T-helper 2 cell treated with Interferon-gamma antibody and Interleukin-4, amounts not matched to agents 5 μg/mL and 100 μg/mL, for 36 hours (primary cell): Measurements from ENCODE around the gene OR4D1.
A peak's percentile ranks its signal among the peaks of the same experiment; 100 is the strongest.

Experiments used
- DNase-seq: peaks from one replicate; pipeline ENCODE4 v3.0.0; 2021; ENCODE audit warnings: low spot score
- H3K27ac Mint-ChIP-seq: one replicate; pipeline ENCODE4 v1.8.0; 2021; ENCODE audit warnings: mild to moderate bottlenecking, mixed read lengths
- H3K27me3 Mint-ChIP-seq: one replicate; pipeline ENCODE4 v1.8.0; 2021; ENCODE audit warnings: low read depth, mixed read lengths
- H3K36me3 Mint-ChIP-seq: one replicate; pipeline ENCODE4 v1.8.0; 2021; ENCODE audit warnings: low read depth, mixed read lengths
- H3K4me1 Mint-ChIP-seq: one replicate; pipeline ENCODE4 v1.8.0; 2021; ENCODE audit warnings: low read depth, mixed read lengths
- H3K4me3 Mint-ChIP-seq: one replicate; pipeline ENCODE4 v1.8.0; 2022; ENCODE audit warnings: mild to moderate bottlenecking, moderate library complexity, mixed read lengths
- H3K9me3 Mint-ChIP-seq: one replicate; pipeline ENCODE4 v1.8.0; 2021; ENCODE audit warnings: mixed read lengths

The OR4D1 gene

GRCh38 chr17:58192612-58193011, 44.4 kb downstream of the OR4D1 start, which contains the start of gene EPX:
EPX (plus strand) TSS chr17:58192726; CDS start chr17:58192847, 121 bp downstream.
- DNase-seq = no peak
- H3K27me3 Mint-ChIP-seq = peaks cover 4% of the 10 kb centered on the region
- H3K4me3 Mint-ChIP-seq = no peak within 1 kb of the TSS
- H3K4me1 Mint-ChIP-seq = no peaks in the 10 kb centered on the region
- no peaks in the 10 kb centered on the region for H3K9me3 Mint-ChIP-seq
- no peak within 1 kb of the TSS for H3K27ac Mint-ChIP-seq
- no peaks in the 10 kb centered on the region for H3K36me3 Mint-ChIP-seq

- no peak for DNase-seq
- H3K27me3 Mint-ChIP-seq = peaks cover 2% of the 10 kb centered on the region
- H3K4me3 Mint-ChIP-seq = no peak overlapping the region
- H3K9me3 Mint-ChIP-seq = no peaks in the 10 kb centered on the region
- H3K27ac Mint-ChIP-seq = no peak overlapping the region
- no peaks in the 10 kb centered on the region for H3K4me1 Mint-ChIP-seq
- no peaks in the 10 kb centered on the region for H3K36me3 Mint-ChIP-seq
Measured at GRCh38 chr17:58193641-58194255, 45.6 kb downstream of the OR4D1 start.

- Mint-ChIP-seq H3K4me1 (no peaks in the 10 kb centered on the region), H3K27ac (no peak overlapping the region), H3K9me3 (no peaks in the 10 kb centered on the region), H3K4me3 (no peak overlapping the region), H3K27me3 (peaks cover 2% of the 10 kb centered on the region), H3K36me3 (no peaks in the 10 kb centered on the region)
- no peak for DNase-seq
Measured at GRCh38 chr17:58195518-58196123, 47.4 kb downstream of the OR4D1 start.

- Mint-ChIP-seq H3K27ac (no peak overlapping the region), H3K4me1 (no peaks in the 10 kb centered on the region), H3K36me3 (no peaks in the 10 kb centered on the region), H3K4me3 (no peak overlapping the region), H3K9me3 (no peaks in the 10 kb centered on the region), H3K27me3 (no peaks in the 10 kb centered on the region)
- DNase-seq = no peak
Measured at GRCh38 chr17:58196610-58197009, 48.4 kb downstream of the OR4D1 start.

- DNase-seq = peak; percentile 32
- Mint-ChIP-seq H3K36me3 (no peaks in the 10 kb centered on the region), H3K4me1 (no peaks in the 10 kb centered on the region), H3K27ac (no peak overlapping the region), H3K4me3 (no peak overlapping the region), H3K27me3 (no peaks in the 10 kb centered on the region), H3K9me3 (no peaks in the 10 kb centered on the region)
Measured at GRCh38 chr17:58200024-58200633, 51.9 kb downstream of the OR4D1 start.

GRCh38 chr17:58202859-58203258, 54.7 kb downstream of the OR4D1 start:
- no peaks in the 10 kb centered on the region for H3K9me3 Mint-ChIP-seq
- no peak overlapping the region for H3K4me3 Mint-ChIP-seq
- H3K4me1 Mint-ChIP-seq = no peaks in the 10 kb centered on the region
- H3K27ac Mint-ChIP-seq = no peak overlapping the region
- H3K36me3 Mint-ChIP-seq = no peaks in the 10 kb centered on the region
- no peaks in the 10 kb centered on the region for H3K27me3 Mint-ChIP-seq
- DNase-seq = no peak

GRCh38 chr17:58204796-58205195, 56.6 kb downstream of the OR4D1 start:
- H3K27me3 Mint-ChIP-seq = no peaks in the 10 kb centered on the region
- no peaks in the 10 kb centered on the region for H3K9me3 Mint-ChIP-seq
- H3K4me1 Mint-ChIP-seq = no peaks in the 10 kb centered on the region
- H3K36me3 Mint-ChIP-seq = peaks cover 1% of the 10 kb centered on the region
- H3K4me3 Mint-ChIP-seq = no peak overlapping the region
- DNase-seq = no peak
- no peak overlapping the region for H3K27ac Mint-ChIP-seq

GRCh38 chr17:58205936-58206335, 57.8 kb downstream of the OR4D1 start:
- Mint-ChIP-seq H3K27ac (no peak overlapping the region), H3K4me1 (peaks cover 3% of the 10 kb centered on the region), H3K4me3 (no peak overlapping the region), H3K36me3 (peaks cover 1% of the 10 kb centered on the region), H3K9me3 (no peaks in the 10 kb centered on the region), H3K27me3 (no peaks in the 10 kb centered on the region)
- DNase-seq = no peak

GRCh38 chr17:58207451-58207850, 59.3 kb downstream of the OR4D1 start:
- Mint-ChIP-seq H3K36me3 (peaks cover 1% of the 10 kb centered on the region), H3K4me1 (peaks cover 5% of the 10 kb centered on the region), H3K9me3 (no peaks in the 10 kb centered on the region), H3K27ac (no peak overlapping the region), H3K27me3 (no peaks in the 10 kb centered on the region), H3K4me3 (no peak overlapping the region)
- no peak for DNase-seq

- H3K4me1 Mint-ChIP-seq = peaks cover 5% of the 10 kb centered on the region
- H3K36me3 Mint-ChIP-seq = peaks cover 1% of the 10 kb centered on the region
- no peaks in the 10 kb centered on the region for H3K9me3 Mint-ChIP-seq
- H3K27ac Mint-ChIP-seq = no peak overlapping the region
- no peaks in the 10 kb centered on the region for H3K27me3 Mint-ChIP-seq
- H3K4me3 Mint-ChIP-seq = no peak overlapping the region
- DNase-seq = no peak
Measured at GRCh38 chr17:58208344-58208743, 60.2 kb downstream of the OR4D1 start.
